ENCODE results near the gene UFM1. TPM values are rescaled to one million over a fixed set of nuclear protein-coding genes. Genes with fewer than 3 reads are reported as not detected.
"Not testable (repeated sequence)": the region's sequence is repeated elsewhere in the genome, so short reads cannot be mapped to it uniquely, and the experiment has no call there.

The UFM1 gene
- total RNA-seq, 1 donor from 2014 or later = 76.0 TPM

- H3K36me3 Mint-ChIP-seq = no peaks in the 10 kb centered on the region
- Histone ChIP-seq H3K9me3 (ENCODE audit: low read depth) (no peaks in the 10 kb centered on the region), H3K79me2 (ENCODE audit: low read depth) (no peaks in the 10 kb centered on the region), H3K9ac (no peak overlapping the region), H3F3A (ENCODE audit: low read depth) (no peaks in the 10 kb centered on the region), H4K20me1 (ENCODE audit: low read depth) (no peaks in the 10 kb centered on the region), H2AFZ (replicated peaks) (no peak overlapping the region), H3K27me3 (no peaks in the 10 kb centered on the region), H3K36me3 (no peaks in the 10 kb centered on the region), H3K27ac (no peak overlapping the region), H3K4me3 (no peak overlapping the region), H3K4me1 (no peaks in the 10 kb centered on the region), H3K4me2 (no peak overlapping the region)
- H3K27me3 Mint-ChIP-seq (ENCODE audit: insufficient read depth, low read depth) = no peaks in the 10 kb centered on the region
- TF ChIP-seq EZH2 (IDR thresholded peaks at IDR 0.05) (no peak), EZH2phosphoT487 (IDR thresholded peaks at IDR 0.05) (no peak)
- TF ChIP-seq, protein P1, sequence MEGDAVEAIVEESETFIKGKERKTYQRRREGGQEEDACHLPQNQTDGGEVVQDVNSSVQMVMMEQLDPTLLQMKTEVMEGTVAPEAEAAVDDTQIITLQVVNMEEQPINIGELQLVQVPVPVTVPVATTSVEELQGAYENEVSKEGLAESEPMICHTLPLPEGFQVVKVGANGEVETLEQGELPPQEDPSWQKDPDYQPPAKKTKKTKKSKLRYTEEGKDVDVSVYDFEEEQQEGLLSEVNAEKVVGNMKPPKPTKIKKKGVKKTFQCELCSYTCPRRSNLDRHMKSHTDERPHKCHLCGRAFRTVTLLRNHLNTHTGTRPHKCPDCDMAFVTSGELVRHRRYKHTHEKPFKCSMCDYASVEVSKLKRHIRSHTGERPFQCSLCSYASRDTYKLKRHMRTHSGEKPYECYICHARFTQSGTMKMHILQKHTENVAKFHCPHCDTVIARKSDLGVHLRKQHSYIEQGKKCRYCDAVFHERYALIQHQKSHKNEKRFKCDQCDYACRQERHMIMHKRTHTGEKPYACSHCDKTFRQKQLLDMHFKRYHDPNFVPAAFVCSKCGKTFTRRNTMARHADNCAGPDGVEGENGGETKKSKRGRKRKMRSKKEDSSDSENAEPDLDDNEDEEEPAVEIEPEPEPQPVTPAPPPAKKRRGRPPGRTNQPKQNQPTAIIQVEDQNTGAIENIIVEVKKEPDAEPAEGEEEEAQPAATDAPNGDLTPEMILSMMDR (IDR thresholded peaks at IDR 0.05) = no peak
- no peak for DNase-seq (ENCODE audit: low spot score)
- H3K4me3 Mint-ChIP-seq = no peak overlapping the region
- H3K27ac Mint-ChIP-seq = no peak overlapping the region
- no peaks in the 10 kb centered on the region for H3K9me3 Mint-ChIP-seq
- H3K4me1 Mint-ChIP-seq = no peaks in the 10 kb centered on the region
Measured at GRCh38 chr13:38309397-38309796, 40.3 kb upstream of the UFM1 start.

- not testable (repeated sequence) for H3F3A ChIP-seq (ENCODE audit: low read depth); H3K4me2 ChIP-seq; H3K4me1 Mint-ChIP-seq; DNase-seq (ENCODE audit: low spot score); H3K4me3 ChIP-seq; H3K9ac ChIP-seq; H3K27ac Mint-ChIP-seq; H2AFZ ChIP-seq (replicated peaks); H3K9me3 Mint-ChIP-seq; H3K4me3 Mint-ChIP-seq; H3K9me3 ChIP-seq (ENCODE audit: low read depth); H3K27me3 Mint-ChIP-seq (ENCODE audit: insufficient read depth, low read depth); H3K36me3 Mint-ChIP-seq; H3K27me3 ChIP-seq; H3K36me3 ChIP-seq; H3K4me1 ChIP-seq; H4K20me1 ChIP-seq (ENCODE audit: low read depth); H3K27ac ChIP-seq; H3K79me2 ChIP-seq (ENCODE audit: low read depth)
Measured at GRCh38 chr13:38311175-38311574, 38.5 kb upstream of the UFM1 start.

- H3K36me3 ChIP-seq = no peaks in the 10 kb centered on the region
- TF ChIP-seq EZH2 (IDR thresholded peaks at IDR 0.05) = no peak
- TF ChIP-seq, protein P1 (IDR thresholded peaks at IDR 0.05) = no peak
- TF ChIP-seq EZH2phosphoT487 (IDR thresholded peaks at IDR 0.05) = no peak
- H3K27ac Mint-ChIP-seq = no peak overlapping the region
- H3K9me3 Mint-ChIP-seq = peaks cover 4% of the 10 kb centered on the region
- no peak overlapping the region for H3K4me2 ChIP-seq
- no peaks in the 10 kb centered on the region for H3K27me3 ChIP-seq
- H3K4me3 ChIP-seq = no peak overlapping the region
- H3K27ac ChIP-seq = no peak overlapping the region
- no peaks in the 10 kb centered on the region for H3K4me1 ChIP-seq
- peaks cover 7% of the 10 kb centered on the region for H3K4me1 Mint-ChIP-seq
- H2AFZ ChIP-seq (replicated peaks) = no peak overlapping the region
- H3K4me3 Mint-ChIP-seq = no peak overlapping the region
- no peak for DNase-seq (ENCODE audit: low spot score)
- H3K36me3 Mint-ChIP-seq = no peaks in the 10 kb centered on the region
- no peaks in the 10 kb centered on the region for H4K20me1 ChIP-seq (ENCODE audit: low read depth)
- no peaks in the 10 kb centered on the region for H3K79me2 ChIP-seq (ENCODE audit: low read depth)
- no peaks in the 10 kb centered on the region for H3K9me3 ChIP-seq (ENCODE audit: low read depth)
- no peak overlapping the region for H3K9ac ChIP-seq
- H3K27me3 Mint-ChIP-seq (ENCODE audit: insufficient read depth, low read depth) = peaks cover 6% of the 10 kb centered on the region
- no peaks in the 10 kb centered on the region for H3F3A ChIP-seq (ENCODE audit: low read depth)
Measured at GRCh38 chr13:38316129-38316528, 33.5 kb upstream of the UFM1 start.

DNA sequence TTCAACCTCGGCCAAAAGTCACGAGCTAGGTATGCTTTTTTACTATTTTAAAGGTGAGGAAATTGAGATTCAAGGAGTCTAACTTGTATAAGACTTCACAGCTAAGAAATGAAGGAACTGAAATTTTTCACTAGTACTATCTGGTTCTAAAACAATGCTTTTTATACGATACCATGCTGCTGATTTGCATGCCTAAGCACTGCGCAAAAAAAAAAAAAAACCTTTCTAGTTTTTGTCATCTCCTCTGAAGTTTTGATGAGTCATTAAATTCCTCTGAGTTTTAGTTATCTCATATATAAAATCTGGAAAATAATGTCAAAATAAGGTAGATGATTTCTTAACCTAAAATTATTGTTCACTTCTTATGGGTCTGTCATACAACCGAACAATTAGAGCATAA, 28.0 kb upstream of the UFM1 start:
- Histone ChIP-seq H2AFZ (replicated peaks) (no peak overlapping the region), H3F3A (ENCODE audit: low read depth) (no peaks in the 10 kb centered on the region), H4K20me1 (ENCODE audit: low read depth) (no peaks in the 10 kb centered on the region), H3K4me3 (no peak overlapping the region), H3K27ac (no peak overlapping the region), H3K4me1 (no peaks in the 10 kb centered on the region), H3K9me3 (ENCODE audit: low read depth) (no peaks in the 10 kb centered on the region), H3K9ac (no peak overlapping the region), H3K79me2 (ENCODE audit: low read depth) (no peaks in the 10 kb centered on the region), H3K36me3 (no peaks in the 10 kb centered on the region), H3K27me3 (no peaks in the 10 kb centered on the region), H3K4me2 (no peak overlapping the region)
- peaks cover 7% of the 10 kb centered on the region for H3K4me1 Mint-ChIP-seq
- H3K9me3 Mint-ChIP-seq = peaks cover 9% of the 10 kb centered on the region
- no peaks in the 10 kb centered on the region for H3K36me3 Mint-ChIP-seq
- no peak overlapping the region for H3K4me3 Mint-ChIP-seq
- peaks cover 6% of the 10 kb centered on the region for H3K27me3 Mint-ChIP-seq (ENCODE audit: insufficient read depth, low read depth)
- no peak overlapping the region for H3K27ac Mint-ChIP-seq
- no peak for DNase-seq (ENCODE audit: low spot score)
- TF ChIP-seq EZH2 (IDR thresholded peaks at IDR 0.05) (no peak), EZH2phosphoT487 (IDR thresholded peaks at IDR 0.05) (no peak)
- TF ChIP-seq, protein P1 (IDR thresholded peaks at IDR 0.05) = no peak
